GM23338 (cell line): ENCODE data around the gene PCK2. TPM values are rescaled to one million over a fixed set of nuclear protein-coding genes. Genes with fewer than 3 reads are reported as not detected.

Experiments
- ATAC-seq: fragments of 200-7000 bp; cut with Tn5 transposase; 3 replicates; pipeline ENCODE4 v1.9.1; 2020
- DNase-seq: peaks from one replicate; pipeline ENCODE4 v3.0.0-alpha.2; 2015; ENCODE audit warnings: low spot score
- H2AFZ ChIP-seq: fragments of 200-600 bp; sonication (generic); 2 replicates; pipeline ENCODE4 v1.8.0; 2016; ENCODE audit warnings: antibody characterized with exemption, mild to moderate bottlenecking, moderate library complexity
- H3F3A ChIP-seq: fragments of 200-600 bp; sonication (generic); replicated peaks from 2 replicates; pipeline ENCODE4 v1.8.0; 2017; ENCODE audit warnings: antibody characterized with exemption, mixed run types, low read depth
- H3K27ac ChIP-seq: fragments of 200-600 bp; sonication (generic); 2 replicates; pipeline ENCODE4 v1.6.1; 2016; ENCODE audit warnings: low read depth
- H3K27me3 ChIP-seq: fragments of 200-600 bp; sonication (generic); 2 replicates; pipeline ENCODE4 v1.8.0; 2016; ENCODE audit warnings: mild to moderate bottlenecking, mixed run types, moderate library complexity; ENCODE audit not compliant: insufficient read depth
- H3K36me3 ChIP-seq: fragments of 200-600 bp; sonication (generic); 2 replicates; pipeline ENCODE4 v1.8.0; 2016; ENCODE audit warnings: mild to moderate bottlenecking; ENCODE audit not compliant: insufficient read depth
- H3K4me1 ChIP-seq: fragments of 200-600 bp; sonication (generic); 2 replicates; pipeline ENCODE4 v1.8.0; 2016; ENCODE audit warnings: mild to moderate bottlenecking, moderate library complexity; ENCODE audit not compliant: insufficient read depth
- H3K4me2 ChIP-seq: fragments of 200-600 bp; sonication (generic); 2 replicates; pipeline ENCODE4 v1.7.1; 2017; ENCODE audit warnings: mixed run types
- H3K4me3 ChIP-seq: fragments of 200-600 bp; sonication (generic); 2 replicates; pipeline ENCODE4 v1.6.1; 2016; ENCODE audit warnings: mixed run types
- H3K79me2 ChIP-seq: fragments of 200-600 bp; sonication (generic); replicated peaks from 2 replicates; pipeline ENCODE4 v1.8.0; 2017; ENCODE audit warnings: mild to moderate bottlenecking; ENCODE audit not compliant: insufficient read depth
- H3K9me2 ChIP-seq: fragments of 200-600 bp; sonication (generic); 2 replicates; pipeline ENCODE4 v1.8.0; 2017; ENCODE audit not compliant: insufficient read depth
- H4K20me1 ChIP-seq: fragments of 200-600 bp; sonication (generic); replicated peaks from 2 replicates; pipeline ENCODE4 v1.8.0; 2017; ENCODE audit warnings: mild to moderate bottlenecking; ENCODE audit not compliant: insufficient read depth
- H3K27ac Mint-ChIP-seq: 2 replicates; pipeline ENCODE4 v1.8.0; 2020; ENCODE audit warnings: inconsistent platforms, mild to moderate bottlenecking, moderate library complexity, mixed read lengths
- H3K27me3 Mint-ChIP-seq: 3 replicates; pipeline ENCODE4 v1.8.0; 2022; ENCODE audit warnings: low read depth, mild to moderate bottlenecking, moderate library complexity, mixed read lengths, inconsistent platforms; ENCODE audit not compliant: insufficient read depth, poor library complexity
- H3K36me3 Mint-ChIP-seq: 3 replicates; pipeline ENCODE4 v1.8.0; 2021; ENCODE audit warnings: low read depth, mild to moderate bottlenecking, inconsistent platforms, moderate library complexity, mixed read lengths
- H3K4me1 Mint-ChIP-seq: 3 replicates; pipeline ENCODE4 v1.8.0; 2020; ENCODE audit warnings: mild to moderate bottlenecking, inconsistent platforms, mixed read lengths
- H3K4me3 Mint-ChIP-seq: 3 replicates; pipeline ENCODE4 v1.8.0; 2021; ENCODE audit warnings: moderate library complexity, mild to moderate bottlenecking, inconsistent platforms, mixed read lengths
- H3K9me3 Mint-ChIP-seq: 3 replicates; pipeline ENCODE4 v1.8.0; 2020; ENCODE audit warnings: moderate library complexity, mild to moderate bottlenecking, inconsistent platforms, mixed read lengths
- CREB1 ChIP-seq: fragments of 250-450 bp; sonication (Bioruptor Pico); IDR thresholded peaks from 2 replicates; pipeline ENCODE4 v1.5.0; 2020; ENCODE audit warnings: low read depth, mild to moderate bottlenecking, moderate library complexity
- EZH2 ChIP-seq: fragments of 200-600 bp; sonication (generic); IDR thresholded peaks from one replicate; pipeline ENCODE4 v1.8.0; 2017; ENCODE audit warnings: antibody characterized with exemption, mild to moderate bottlenecking, low read depth; ENCODE audit not compliant: unreplicated experiment
- EZH2phosphoT487 ChIP-seq: fragments of 200-600 bp; sonication (generic); IDR thresholded peaks from one replicate; pipeline ENCODE4 v1.8.1; 2018; ENCODE audit warnings: antibody characterized with exemption; ENCODE audit not compliant: unreplicated experiment
- JUNB ChIP-seq: IDR thresholded peaks from one replicate; pipeline ENCODE4 v1.6.1; 2016; ENCODE audit warnings: antibody characterized with exemption; ENCODE audit not compliant: unreplicated experiment
- NANOG ChIP-seq: IDR thresholded peaks from 2 replicates; pipeline ENCODE4 v1.6.1; 2016; ENCODE audit warnings: antibody characterized with exemption, borderline replicate concordance
- POLR2AphosphoS5 ChIP-seq: IDR thresholded peaks from 2 replicates; pipeline ENCODE4 v1.6.1; 2016; ENCODE audit warnings: antibody characterized with exemption, low read depth
- STAT1 ChIP-seq: IDR thresholded peaks from one replicate; pipeline ENCODE4 v1.6.1; 2016; ENCODE audit warnings: antibody characterized with exemption; ENCODE audit not compliant: unreplicated experiment
- ZNF114 ChIP-seq: fragments of 250-450 bp; sonication (Bioruptor Pico); IDR thresholded peaks from 2 replicates; pipeline ENCODE4 v1.5.0; 2020; ENCODE audit warnings: mild to moderate bottlenecking, moderate library complexity
- ZNF331 ChIP-seq: fragments of 250-450 bp; sonication (Bioruptor Pico); IDR thresholded peaks from 2 replicates; pipeline ENCODE4 v1.5.0; 2020; ENCODE audit warnings: low read depth, mild to moderate bottlenecking, moderate library complexity
- polyA plus RNA-seq: library from polyadenylated mRNA; unstranded; fragments of >200 nt; fragmentation: Nextera tagmentation; extraction: Ambion mirVana; gene quantifications from 2 replicates; pipeline ENCODE4 v1.2.1, GENCODE V29; 2016
- total RNA-seq: library from RNA; depleted of rRNA; stranded (reverse); fragments of >200 nt; shearing (Covaris generic); gene quantifications from 2 replicates; pipeline ENCODE4 v1.2.3, GENCODE V29; 2014
- TF ChIP-seq, protein P1 (sequence below): fragments of 250-450 bp; sonication (Bioruptor Pico); IDR thresholded peaks from 2 replicates; pipeline ENCODE4 v1.5.0; 2020; ENCODE audit warnings: mild to moderate bottlenecking, moderate library complexity
- TF ChIP-seq, protein P2 (sequence below), 2 experiments: fragments of 200-600 bp in 1 of 2; sonication (generic) in 1 of 2; conservative IDR thresholded peaks; 2 replicates each; pipeline versions ENCODE4 v1.5.1 to v1.6.1; 2016 to 2017; ENCODE audit warnings: antibody characterized with exemption in 2 of 2, low read depth in 2 of 2, mild to moderate bottlenecking in 2 of 2, moderate library complexity in 1 of 2

PCK2 gene
- total and polyA plus RNA-seq, 2 experiments from 2014 or later, result 53.5 to 103 TPM

DNA sequence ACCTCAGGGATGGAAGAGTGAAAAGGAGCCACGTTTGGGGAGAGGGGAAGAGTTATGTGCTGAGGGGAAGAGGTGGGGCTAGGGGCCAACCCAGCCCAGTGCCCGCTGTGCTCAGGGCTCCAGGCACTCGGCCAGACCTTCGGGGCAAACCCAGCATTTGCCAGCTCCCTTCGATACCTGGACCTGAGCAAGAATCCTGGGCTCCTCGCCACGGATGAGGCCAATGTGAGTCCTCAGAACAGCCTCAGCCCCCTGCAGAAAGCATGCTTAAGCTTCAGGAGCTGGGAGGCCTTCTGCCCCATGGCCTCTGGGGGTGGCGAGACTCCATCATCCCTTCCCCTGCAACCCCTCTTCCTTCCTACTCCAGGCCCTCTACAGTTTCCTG is 37.3 kb upstream of the PCK2 start:
- peaks cover 19% of the 10 kb centered on the region for H3K4me1 Mint-ChIP-seq
- DNase-seq (no peak), ATAC-seq (no peak)
- Histone ChIP-seq H3K79me2 (no peaks in the 10 kb centered on the region), H3K27ac (no peak overlapping the region), H2AFZ (no peak overlapping the region), H3K36me3 (no peaks in the 10 kb centered on the region), H3K9me2 (no peaks in the 10 kb centered on the region), H3K4me2 (no peak overlapping the region), H4K20me1 (no peaks in the 10 kb centered on the region), H3K27me3 (no peaks in the 10 kb centered on the region), H3K4me1 (no peaks in the 10 kb centered on the region), H3K4me3 (no peak overlapping the region), H3F3A (no peaks in the 10 kb centered on the region)
- no peaks in the 10 kb centered on the region; the same call in 2 of the 3 replicates for H3K9me3 Mint-ChIP-seq
- no peak overlapping the region for H3K4me3 Mint-ChIP-seq
- H3K36me3 Mint-ChIP-seq, result peaks cover 27% of the 10 kb centered on the region
- H3K27me3 Mint-ChIP-seq, result peaks cover 13% of the 10 kb centered on the region
- TF ChIP-seq NANOG (no peak), CREB1 (CRISPR knock-in tag) (no peak), EZH2phosphoT487 (no peak), ZNF331 (no peak), ZNF114 (CRISPR knock-in tag) (no peak), STAT1 (no peak), JUNB (no peak), POLR2AphosphoS5 (no peak), EZH2 (no peak)
- TF ChIP-seq, protein P1, sequence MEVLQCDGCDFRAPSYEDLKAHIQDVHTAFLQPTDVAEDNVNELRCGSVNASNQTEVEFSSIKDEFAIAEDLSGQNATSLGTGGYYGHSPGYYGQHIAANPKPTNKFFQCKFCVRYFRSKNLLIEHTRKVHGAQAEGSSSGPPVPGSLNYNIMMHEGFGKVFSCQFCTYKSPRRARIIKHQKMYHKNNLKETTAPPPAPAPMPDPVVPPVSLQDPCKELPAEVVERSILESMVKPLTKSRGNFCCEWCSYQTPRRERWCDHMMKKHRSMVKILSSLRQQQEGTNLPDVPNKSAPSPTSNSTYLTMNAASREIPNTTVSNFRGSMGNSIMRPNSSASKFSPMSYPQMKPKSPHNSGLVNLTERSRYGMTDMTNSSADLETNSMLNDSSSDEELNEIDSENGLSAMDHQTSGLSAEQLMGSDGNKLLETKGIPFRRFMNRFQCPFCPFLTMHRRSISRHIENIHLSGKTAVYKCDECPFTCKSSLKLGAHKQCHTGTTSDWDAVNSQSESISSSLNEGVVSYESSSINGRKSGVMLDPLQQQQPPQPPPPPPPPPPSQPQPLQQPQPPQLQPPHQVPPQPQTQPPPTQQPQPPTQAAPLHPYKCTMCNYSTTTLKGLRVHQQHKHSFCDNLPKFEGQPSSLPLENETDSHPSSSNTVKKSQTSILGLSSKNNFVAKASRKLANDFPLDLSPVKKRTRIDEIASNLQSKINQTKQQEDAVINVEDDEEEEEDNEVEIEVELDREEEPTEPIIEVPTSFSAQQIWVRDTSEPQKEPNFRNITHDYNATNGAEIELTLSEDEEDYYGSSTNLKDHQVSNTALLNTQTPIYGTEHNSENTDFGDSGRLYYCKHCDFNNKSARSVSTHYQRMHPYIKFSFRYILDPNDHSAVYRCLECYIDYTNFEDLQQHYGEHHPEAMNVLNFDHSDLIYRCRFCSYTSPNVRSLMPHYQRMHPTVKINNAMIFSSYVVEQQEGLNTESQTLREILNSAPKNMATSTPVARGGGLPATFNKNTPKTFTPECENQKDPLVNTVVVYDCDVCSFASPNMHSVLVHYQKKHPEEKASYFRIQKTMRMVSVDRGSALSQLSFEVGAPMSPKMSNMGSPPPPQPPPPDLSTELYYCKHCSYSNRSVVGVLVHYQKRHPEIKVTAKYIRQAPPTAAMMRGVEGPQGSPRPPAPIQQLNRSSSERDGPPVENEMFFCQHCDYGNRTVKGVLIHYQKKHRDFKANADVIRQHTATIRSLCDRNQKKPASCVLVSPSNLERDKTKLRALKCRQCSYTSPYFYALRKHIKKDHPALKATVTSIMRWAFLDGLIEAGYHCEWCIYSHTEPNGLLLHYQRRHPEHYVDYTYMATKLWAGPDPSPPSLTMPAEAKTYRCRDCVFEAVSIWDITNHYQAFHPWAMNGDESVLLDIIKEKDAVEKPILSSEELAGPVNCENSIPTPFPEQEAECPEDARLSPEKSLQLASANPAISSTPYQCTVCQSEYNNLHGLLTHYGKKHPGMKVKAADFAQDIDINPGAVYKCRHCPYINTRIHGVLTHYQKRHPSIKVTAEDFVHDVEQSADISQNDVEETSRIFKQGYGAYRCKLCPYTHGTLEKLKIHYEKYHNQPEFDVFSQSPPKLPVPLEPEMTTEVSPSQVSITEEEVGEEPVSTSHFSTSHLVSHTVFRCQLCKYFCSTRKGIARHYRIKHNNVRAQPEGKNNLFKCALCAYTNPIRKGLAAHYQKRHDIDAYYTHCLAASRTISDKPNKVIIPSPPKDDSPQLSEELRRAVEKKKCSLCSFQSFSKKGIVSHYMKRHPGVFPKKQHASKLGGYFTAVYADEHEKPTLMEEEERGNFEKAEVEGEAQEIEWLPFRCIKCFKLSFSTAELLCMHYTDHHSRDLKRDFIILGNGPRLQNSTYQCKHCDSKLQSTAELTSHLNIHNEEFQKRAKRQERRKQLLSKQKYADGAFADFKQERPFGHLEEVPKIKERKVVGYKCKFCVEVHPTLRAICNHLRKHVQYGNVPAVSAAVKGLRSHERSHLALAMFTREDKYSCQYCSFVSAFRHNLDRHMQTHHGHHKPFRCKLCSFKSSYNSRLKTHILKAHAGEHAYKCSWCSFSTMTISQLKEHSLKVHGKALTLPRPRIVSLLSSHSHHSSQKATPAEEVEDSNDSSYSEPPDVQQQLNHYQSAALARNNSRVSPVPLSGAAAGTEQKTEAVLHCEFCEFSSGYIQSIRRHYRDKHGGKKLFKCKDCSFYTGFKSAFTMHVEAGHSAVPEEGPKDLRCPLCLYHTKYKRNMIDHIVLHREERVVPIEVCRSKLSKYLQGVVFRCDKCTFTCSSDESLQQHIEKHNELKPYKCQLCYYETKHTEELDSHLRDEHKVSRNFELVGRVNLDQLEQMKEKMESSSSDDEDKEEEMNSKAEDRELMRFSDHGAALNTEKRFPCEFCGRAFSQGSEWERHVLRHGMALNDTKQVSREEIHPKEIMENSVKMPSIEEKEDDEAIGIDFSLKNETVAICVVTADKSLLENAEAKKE (CRISPR knock-in tag), result no peak
- TF ChIP-seq, protein P2, sequence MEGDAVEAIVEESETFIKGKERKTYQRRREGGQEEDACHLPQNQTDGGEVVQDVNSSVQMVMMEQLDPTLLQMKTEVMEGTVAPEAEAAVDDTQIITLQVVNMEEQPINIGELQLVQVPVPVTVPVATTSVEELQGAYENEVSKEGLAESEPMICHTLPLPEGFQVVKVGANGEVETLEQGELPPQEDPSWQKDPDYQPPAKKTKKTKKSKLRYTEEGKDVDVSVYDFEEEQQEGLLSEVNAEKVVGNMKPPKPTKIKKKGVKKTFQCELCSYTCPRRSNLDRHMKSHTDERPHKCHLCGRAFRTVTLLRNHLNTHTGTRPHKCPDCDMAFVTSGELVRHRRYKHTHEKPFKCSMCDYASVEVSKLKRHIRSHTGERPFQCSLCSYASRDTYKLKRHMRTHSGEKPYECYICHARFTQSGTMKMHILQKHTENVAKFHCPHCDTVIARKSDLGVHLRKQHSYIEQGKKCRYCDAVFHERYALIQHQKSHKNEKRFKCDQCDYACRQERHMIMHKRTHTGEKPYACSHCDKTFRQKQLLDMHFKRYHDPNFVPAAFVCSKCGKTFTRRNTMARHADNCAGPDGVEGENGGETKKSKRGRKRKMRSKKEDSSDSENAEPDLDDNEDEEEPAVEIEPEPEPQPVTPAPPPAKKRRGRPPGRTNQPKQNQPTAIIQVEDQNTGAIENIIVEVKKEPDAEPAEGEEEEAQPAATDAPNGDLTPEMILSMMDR (conservative IDR thresholded peaks at IDR 0.05; ENCODE audit: low read depth in 2 of 2), result no peak
- no peak overlapping the region for H3K27ac Mint-ChIP-seq
